Esophagus squamous epithelium (tissue), 5 donors: ENCODE data around the gene MXI1. TPM values are rescaled to one million over a fixed set of nuclear protein-coding genes. Genes with fewer than 3 reads are reported as not detected.

ENCODE experiments used
- DNase-seq: peaks from one replicate; lab custom pipeline; 2025; lab: John Stamatoyannopoulos, UW
- H3K27ac ChIP-seq, 4 donors: fragments of 200-600 bp; sonication (generic); one replicate each; pipeline ENCODE4 v1.5.1; 2016 to 2019; ENCODE audit warnings: mild to moderate bottlenecking in 1 of 4
- H3K27me3 ChIP-seq, 4 donors: fragments of 200-600 bp; sonication (generic); 1 replicate in 3 of 4; 2 replicates in 1 of 4; pipeline versions ENCODE4 v1.5.1 to v1.6.0; 2017 to 2021; ENCODE audit warnings: antibody characterized with exemption in 1 of 4
- H3K36me3 ChIP-seq, 3 donors: fragments of 200-600 bp; sonication (generic); one replicate each; pipeline ENCODE4 v1.5.1; 2016 to 2019
- H3K4me1 ChIP-seq, 3 donors: fragments of 200-600 bp; sonication (generic); one replicate each; pipeline ENCODE4 v1.5.1; 2017 to 2019
- H3K4me3 ChIP-seq, 4 donors: fragments of 200-600 bp; sonication (generic); 1 replicate in 3 of 4; 2 replicates in 1 of 4; pipeline ENCODE4 v1.5.1; 2016 to 2019; ENCODE audit warnings: mild to moderate bottlenecking in 2 of 4, moderate library complexity in 1 of 4
- H3K9me3 ChIP-seq, 3 donors: fragments of 200-600 bp; sonication (generic); one replicate each; pipeline ENCODE4 v1.5.1; 2016 to 2019
- POLR2A ChIP-seq, 4 donors: fragments of 450-650 bp; IDR thresholded peaks; one replicate each; pipeline ENCODE4 v1.6.1; 2017; ENCODE audit warnings: antibody characterized with exemption in 4 of 4, mild to moderate bottlenecking in 4 of 4, moderate library complexity in 3 of 4
- WGBS, 2 donors: methylation state at CpG; one replicate each; pipeline ENCODE4 v1.1.5; 2018; 5-methylcytosine and 5-hydroxymethylcytosine counted together
- intact Hi-C: fragments of 100-400 bp; cut with DNase I; formaldehyde crosslinking; loops from one replicate; pipeline ENCODE4 v1.15.0; 2022
- total RNA-seq, 4 donors: library from RNA; depleted of rRNA; stranded (reverse); fragments of >200 nt; gene quantifications; one replicate each; pipeline ENCODE4 v1.1.0, GENCODE V29; 2016
- TF ChIP-seq, protein P1 (sequence below), 6 experiments: fragments of 450-650 bp in 4 of 6; fragments of 200-600 bp in 2 of 6; sonication (generic) in 2 of 6; IDR thresholded peaks; one replicate each; pipeline ENCODE4 v1.5.1; 2016 to 2019; ENCODE audit warnings: antibody characterized with exemption in 6 of 6, mild to moderate bottlenecking in 4 of 6, moderate library complexity in 4 of 6
- donor health status: DM: yes; HTN: yes; CAD: no.

The MXI1 gene
- total RNA-seq, 4 donors from 2014 or later: 16.0 to 53.2 (median 35.0) TPM

DNA sequence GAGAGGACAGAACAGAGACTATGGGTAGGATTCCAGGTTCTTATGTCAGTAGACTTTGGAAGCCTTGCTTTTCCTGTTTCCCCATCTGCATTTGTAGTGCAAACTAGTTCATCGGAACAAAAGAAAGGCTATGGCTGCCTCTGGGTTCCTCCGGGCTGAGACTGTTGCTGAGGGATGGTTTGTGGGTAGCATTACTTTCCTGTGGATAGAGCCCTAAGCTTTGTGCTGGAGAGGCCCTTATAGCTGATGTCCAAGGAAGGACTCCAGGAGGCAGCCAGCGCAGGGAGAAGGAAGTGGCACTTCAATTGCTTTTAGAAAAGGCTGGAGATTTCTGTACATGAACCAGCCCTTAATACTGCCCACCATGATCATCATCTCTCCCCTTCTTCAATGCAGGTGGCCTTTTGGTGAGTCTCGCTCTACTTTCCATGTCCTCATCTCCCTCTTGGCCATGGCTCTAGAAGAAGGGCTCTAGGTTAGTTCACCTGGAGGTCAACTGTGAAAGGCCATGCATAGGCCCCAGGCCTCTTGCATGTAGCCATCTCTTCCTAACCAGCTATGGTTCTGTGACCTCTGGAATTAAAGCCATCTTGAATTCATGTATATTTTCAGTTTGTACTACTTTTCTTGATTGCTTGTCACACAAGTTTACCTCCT, 15.4 kb downstream of the MXI1 start:
- Histone ChIP-seq H3K27me3 (no peaks in the 10 kb centered on the region), H3K9me3 (no peaks in the 10 kb centered on the region), H3K4me1 (peaks cover 24 to 70% (median 28%) of the 10 kb centered on the region in 3 donors), H3K4me3 (no peak overlapping the region), H3K36me3 (no peaks in the 10 kb centered on the region), H3K27ac (peak overlapping the region; percentile 53 to 95 (median 90))
- no peak for DNase-seq
- intact Hi-C loops: loop anchor here (10.0 kb wide), 1 partner anchor 52 kb away; no protein-coding TSS in a partner anchor
- WGBS, 2 donors: 92 to 93% methylated on average over 4 of the region's 4 CpGs
- no peak for TF ChIP-seq POLR2A (IDR thresholded peaks at IDR 0.05)
- TF ChIP-seq, protein P1, sequence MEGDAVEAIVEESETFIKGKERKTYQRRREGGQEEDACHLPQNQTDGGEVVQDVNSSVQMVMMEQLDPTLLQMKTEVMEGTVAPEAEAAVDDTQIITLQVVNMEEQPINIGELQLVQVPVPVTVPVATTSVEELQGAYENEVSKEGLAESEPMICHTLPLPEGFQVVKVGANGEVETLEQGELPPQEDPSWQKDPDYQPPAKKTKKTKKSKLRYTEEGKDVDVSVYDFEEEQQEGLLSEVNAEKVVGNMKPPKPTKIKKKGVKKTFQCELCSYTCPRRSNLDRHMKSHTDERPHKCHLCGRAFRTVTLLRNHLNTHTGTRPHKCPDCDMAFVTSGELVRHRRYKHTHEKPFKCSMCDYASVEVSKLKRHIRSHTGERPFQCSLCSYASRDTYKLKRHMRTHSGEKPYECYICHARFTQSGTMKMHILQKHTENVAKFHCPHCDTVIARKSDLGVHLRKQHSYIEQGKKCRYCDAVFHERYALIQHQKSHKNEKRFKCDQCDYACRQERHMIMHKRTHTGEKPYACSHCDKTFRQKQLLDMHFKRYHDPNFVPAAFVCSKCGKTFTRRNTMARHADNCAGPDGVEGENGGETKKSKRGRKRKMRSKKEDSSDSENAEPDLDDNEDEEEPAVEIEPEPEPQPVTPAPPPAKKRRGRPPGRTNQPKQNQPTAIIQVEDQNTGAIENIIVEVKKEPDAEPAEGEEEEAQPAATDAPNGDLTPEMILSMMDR (IDR thresholded peaks at IDR 0.05): no peak

DNA sequence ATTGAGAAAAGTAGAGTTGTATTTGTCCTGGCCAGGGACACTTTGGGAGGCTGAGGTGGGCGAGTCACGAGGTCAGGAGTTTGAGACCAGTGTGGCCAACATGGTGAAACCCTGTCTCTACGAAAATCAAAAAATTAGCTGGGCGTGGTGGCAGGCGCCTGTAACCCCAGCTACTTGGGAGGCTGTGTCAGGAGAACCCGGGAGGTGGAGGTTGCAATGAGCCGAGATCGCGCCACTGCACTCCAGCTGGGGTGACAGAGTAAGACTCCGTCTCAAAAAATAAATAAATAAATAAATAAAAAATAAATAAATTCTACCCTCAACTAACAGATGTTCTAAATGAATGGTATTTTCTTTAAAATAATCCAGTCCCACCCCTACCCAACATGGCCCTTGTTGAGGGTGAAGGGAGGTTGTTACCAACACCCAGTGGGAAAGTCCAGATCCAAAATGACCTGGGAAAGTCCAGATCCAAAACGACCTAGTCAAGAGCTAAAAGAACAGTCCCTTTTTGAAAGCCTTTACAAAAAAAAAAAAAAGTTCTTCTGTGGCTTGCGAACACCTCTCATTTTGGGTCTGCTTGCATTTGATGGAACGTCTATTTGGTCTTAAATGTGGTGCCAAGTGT, 16.0 kb downstream of the MXI1 start:
- intact Hi-C loops: loop anchor here (10.0 kb wide), 1 partner anchor 51 kb away; no protein-coding TSS in a partner anchor
- no peak for TF ChIP-seq POLR2A (IDR thresholded peaks at IDR 0.05)
- TF ChIP-seq, protein P1 (IDR thresholded peaks at IDR 0.05): no peak
- H3K4me1 ChIP-seq: peaks cover 19 to 70% (median 31%) of the 10 kb centered on the region in 3 donors
- no peaks in the 10 kb centered on the region for H3K9me3 ChIP-seq
- no peak overlapping the region for H3K4me3 ChIP-seq
- peaks cover 0 to 4% (median 0%) of the 10 kb centered on the region in 3 donors for H3K36me3 ChIP-seq
- DNase-seq: no peak
- no peaks in the 10 kb centered on the region for H3K27me3 ChIP-seq
- 83 to 88% methylated on average over 11 to 13 of the region's 13 CpGs for WGBS, 2 donors
- peak overlapping the region in 2 of 4 donors; percentile 86 to 95 for H3K27ac ChIP-seq

DNA sequence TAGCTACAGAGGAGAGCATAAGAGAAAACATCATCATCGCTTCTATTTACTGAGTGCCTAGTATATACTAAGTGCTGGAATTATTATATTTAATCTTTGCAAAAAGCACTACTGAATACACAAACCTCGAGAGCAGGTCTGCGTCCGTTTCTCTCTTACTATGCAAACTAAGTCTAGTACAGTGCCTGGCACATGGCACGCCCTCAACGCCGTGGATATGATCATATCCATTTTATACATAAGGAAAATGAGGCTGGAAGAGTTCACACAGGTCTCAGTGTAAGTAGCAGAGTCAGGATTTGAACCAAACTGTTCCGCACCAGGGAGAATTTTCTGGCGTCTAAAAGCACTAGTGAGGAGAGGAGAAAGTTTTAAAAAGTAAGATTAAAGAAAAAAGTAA, 17.6 kb downstream of the MXI1 start:
- intact Hi-C loops: loop anchor here (10.0 kb wide), 1 partner anchor 50 kb away; no protein-coding TSS in a partner anchor
- peaks cover 16 to 60% (median 31%) of the 10 kb centered on the region in 3 donors for H3K4me1 ChIP-seq
- peaks cover 0 to 19% (median 0%) of the 10 kb centered on the region in 3 donors for H3K36me3 ChIP-seq
- DNase-seq: no peak
- H3K9me3 ChIP-seq: no peaks in the 10 kb centered on the region
- peak overlapping the region in 3 of 4 donors; percentile 62 to 96 (median 81) for H3K4me3 ChIP-seq
- 62 to 67% methylated on average over 9 of the region's 9 CpGs for WGBS, 2 donors
- H3K27ac ChIP-seq: peak overlapping the region; percentile 85 to 98 (median 94)
- TF ChIP-seq POLR2A (IDR thresholded peaks at IDR 0.05): no peak
- TF ChIP-seq, protein P1 (IDR thresholded peaks at IDR 0.05): no peak
- H3K27me3 ChIP-seq: no peaks in the 10 kb centered on the region

GRCh38 chr10:110225441-110225755, 18.0 kb downstream of the MXI1 start:
- WGBS, 2 donors: 2 to 6% methylated on average over 8 of the region's 8 CpGs
- peak overlapping the region; percentile 62 to 96 (median 72) for H3K4me3 ChIP-seq
- H3K4me1 ChIP-seq: peaks cover 16 to 56% (median 31%) of the 10 kb centered on the region in 3 donors
- H3K27me3 ChIP-seq: no peaks in the 10 kb centered on the region
- TF ChIP-seq, protein P1 (IDR thresholded peaks at IDR 0.05): no peak
- TF ChIP-seq POLR2A (IDR thresholded peaks at IDR 0.05): no peak
- intact Hi-C loops: loop anchor here (10.0 kb wide), 1 partner anchor 49 kb away; no protein-coding TSS in a partner anchor
- no peak for DNase-seq
- peak overlapping the region; percentile 85 to 98 (median 94) for H3K27ac ChIP-seq
- peaks cover 0 to 23% (median 0%) of the 10 kb centered on the region in 3 donors for H3K36me3 ChIP-seq
- H3K9me3 ChIP-seq: no peaks in the 10 kb centered on the region
